HepG2 (cell line): ENCODE data around the gene NT5DC1. TPM values are rescaled to one million over a fixed set of nuclear protein-coding genes. Genes with fewer than 3 reads are reported as not detected.

ENCODE experiments used
- ATAC-seq: fragments of 200-7000 bp; cut with Tn5 transposase; 3 replicates; pipeline ENCODE4 v1.9.1; 2020; ENCODE audit warnings: mild to moderate bottlenecking, moderate library complexity
- BruUV-seq: library from RNA; stranded (reverse); fragments of 400-500 nt; replicated peaks from 2 replicates; lab custom pipeline; 2021; lab: Mats Ljungman, UMichigan
- CTCF ChIA-PET: fragments of 300-600 bp; formaldehyde crosslinking; extraction: SDS; loops from one replicate; lab custom pipeline; 2021; ENCODE audit warnings: low total read pairs, inconsistent platforms, low intra/inter-chr PET ratio; lab: Yijun Ruan, JAX
- POLR2A ChIA-PET: fragments of 350-600 bp; sonication (Branson Sonifier 250); formaldehyde crosslinking; loops from one replicate; lab custom pipeline; 2020; ENCODE audit warnings: antibody characterized with exemption, inconsistent platforms; lab: Yijun Ruan, JAX
- DNase-seq: peaks from one replicate; pipeline ENCODE4 v3.0.0-alpha.2; 2015; ENCODE audit warnings: low spot score
- FAIRE-seq: peaks from 3 replicates; lab custom pipeline; 2011; peaks lifted over from hg19 to GRCh38; lab: Jason Lieb, UNC
- H2AFZ ChIP-seq: one replicate; pipeline ENCODE4 v1.6.1; 2011; ENCODE audit warnings: low read length, inconsistent platforms
- H3K27ac ChIP-seq: fragments of 300-600 bp; 3 replicates; pipeline ENCODE4 v1.8.0; 2011; ENCODE audit warnings: mixed run types, mild to moderate bottlenecking, mixed read lengths, low read length, inconsistent platforms; ENCODE audit not compliant: insufficient read depth; ENCODE audit errors: extremely low read length
- H3K27me3 ChIP-seq, 2 experiments: fragments of 200-600 bp in 1 of 2; 2 replicates in 1 of 2; 3 replicates in 1 of 2; pipeline versions ENCODE4 v1.6.0 to v1.8.0; 2011; ENCODE audit warnings: low read length in 2 of 2, mild to moderate bottlenecking in 2 of 2, moderate library complexity in 2 of 2, inconsistent platforms in 1 of 2; ENCODE audit not compliant: insufficient read depth in 2 of 2, control insufficient read depth in 1 of 2
- H3K36me3 ChIP-seq, 2 experiments: fragments of 200-600 bp in 1 of 2; replicated peaks in 1 of 2; 2 replicates in 1 of 2; 3 replicates in 1 of 2; pipeline versions ENCODE4 v1.5.1 to v1.8.0; 2011; ENCODE audit warnings: low read length in 2 of 2, inconsistent platforms in 1 of 2; ENCODE audit not compliant: insufficient read depth in 2 of 2, control insufficient read depth in 1 of 2
- H3K4me1 ChIP-seq: 2 replicates; pipeline ENCODE4 v1.5.1; 2012; ENCODE audit warnings: low read length, inconsistent platforms; ENCODE audit not compliant: insufficient read depth
- H3K4me2 ChIP-seq: 2 replicates; pipeline ENCODE4 v1.6.0; 2011; ENCODE audit warnings: low read depth, low read length, inconsistent platforms
- H3K4me3 ChIP-seq, 3 experiments: fragments of 200-600 bp in 1 of 3; sonication (generic), shearing (Covaris generic) in 1 of 3; replicated peaks in 1 of 3; 2 replicates each; pipeline ENCODE4 v1.5.1; 2011 to 2016; ENCODE audit warnings: low read length in 3 of 3, inconsistent platforms in 2 of 3, low read depth in 2 of 3, mild to moderate bottlenecking in 2 of 3, control low read depth in 1 of 3, mixed read lengths in 1 of 3; ENCODE audit not compliant: insufficient read depth in 1 of 3
- H3K79me2 ChIP-seq: one replicate; pipeline ENCODE4 v1.6.1; 2011; ENCODE audit warnings: low read length, inconsistent platforms; ENCODE audit not compliant: insufficient read depth
- H3K9ac ChIP-seq: 2 replicates; pipeline ENCODE4 v1.6.0; 2011; ENCODE audit warnings: mild to moderate bottlenecking, low read depth, low read length, inconsistent platforms; ENCODE audit not compliant: insufficient read depth
- H3K9me3 ChIP-seq: 2 replicates; pipeline ENCODE4 v1.5.1; 2012; ENCODE audit warnings: mild to moderate bottlenecking, low read length
- H4K20me1 ChIP-seq: 2 replicates; pipeline ENCODE4 v1.6.0; 2011; ENCODE audit warnings: inconsistent platforms, mild to moderate bottlenecking, low read length, moderate library complexity; ENCODE audit not compliant: insufficient read depth
- DNMT3B ChIP-seq: conservative IDR thresholded peaks from 2 replicates; pipeline ENCODE4 v1.6.1; 2016; ENCODE audit warnings: missing biosample characterization, control low read depth
- FOXP1 ChIP-seq, 2 experiments: fragments of 450-650 bp in 1 of 2; IDR thresholded peaks; 2 replicates each; pipeline ENCODE4 v1.6.1; 2017 to 2018; ENCODE audit warnings: antibody characterized with exemption in 1 of 2
- HMG20A ChIP-seq: IDR thresholded peaks from 2 replicates; pipeline ENCODE4 v1.6.1; 2016; ENCODE audit warnings: borderline replicate concordance
- MIXL1 ChIP-seq: IDR thresholded peaks from 2 replicates; pipeline ENCODE4 v1.6.1; 2016
- MTF2 ChIP-seq: sonication (generic); formaldehyde crosslinking; IDR thresholded peaks from 2 replicates; pipeline ENCODE4 v1.5.0; 2020; ENCODE audit warnings: missing genetic modification reagents, borderline replicate concordance
- RNF2 ChIP-seq: fragments of 450-650 bp; conservative IDR thresholded peaks from 2 replicates; pipeline ENCODE4 v1.6.1; 2016; ENCODE audit warnings: low read depth
- SMARCE1 ChIP-seq: fragments of 450-650 bp; IDR thresholded peaks from 2 replicates; pipeline ENCODE4 v1.6.1; 2017; ENCODE audit warnings: borderline replicate concordance
- ZBTB34 ChIP-seq: sonication (generic); formaldehyde crosslinking; IDR thresholded peaks from 2 replicates; pipeline ENCODE4 v1.8.0; 2022; ENCODE audit warnings: mild to moderate bottlenecking, missing genetic modification reagents
- ZNF350 ChIP-seq: sonication (generic); formaldehyde crosslinking; IDR thresholded peaks from 2 replicates; pipeline ENCODE4 v1.4.0; 2020; ENCODE audit warnings: mild to moderate bottlenecking, low read depth, missing genetic modification reagents, borderline replicate concordance
- ZNF761 ChIP-seq: sonication (generic); formaldehyde crosslinking; conservative IDR thresholded peaks from 2 replicates; pipeline ENCODE4 v1.4.0; 2020; ENCODE audit warnings: mild to moderate bottlenecking, missing genetic modification reagents
- in situ Hi-C: cut with HindIII; loops from 2 replicates; pipeline ENCODE4 v1.10.0; 2017; ENCODE audit warnings: low pct_unique_long_range_greater_than_20kb; ENCODE audit not compliant: extremely low pct_ligation_motif_present
- intact Hi-C: fragments of 100-400 bp; cut with micrococcal nuclease; formaldehyde crosslinking; loops from one replicate; pipeline ENCODE4 v1.10.0; 2022; ENCODE audit not compliant: unreplicated experiment
- polyA plus RNA-seq, 8 experiments: library from polyadenylated mRNA; depleted of rRNA in 3 of 8; stranded (reverse) in 7 of 8; unstranded in 1 of 8; fragments of >200 nt; fragmentation: Illumina TruSeq in 4 of 8; extraction: Trizol in 4 of 8; gene quantifications; 2 replicates each; pipeline versions ENCODE4 v1.2.1 to v1.2.3, GENCODE V29; 2011 to 2016; ENCODE audit warnings: low read depth in 4 of 8, missing spikeins in 1 of 8, mixed read lengths in 1 of 8; ENCODE audit not compliant: insufficient read depth in 1 of 8
- total RNA-seq, 5 experiments: library from RNA; depleted of rRNA; stranded (reverse); fragments of >200 nt; fragmentation: Illumina TruSeq; extraction: Trizol; gene quantifications; 2 replicates each; pipeline ENCODE4 v1.2.3, GENCODE V29; 2016; ENCODE audit warnings: low read depth in 1 of 5
- TF ChIP-seq, protein P1 (sequence below): IDR thresholded peaks from 2 replicates; pipeline ENCODE4 v1.6.1; 2012; ENCODE audit warnings: low read depth, low read length, improper control_type of control experiment
- TF ChIP-seq, protein P2 (sequence below): IDR thresholded peaks from 2 replicates; pipeline ENCODE4 v1.6.1; 2016; ENCODE audit warnings: low read depth
- TF ChIP-seq, protein P3 (sequence below): sonication (generic); formaldehyde crosslinking; conservative IDR thresholded peaks from 2 replicates; pipeline ENCODE4 v1.4.0; 2020; ENCODE audit warnings: mild to moderate bottlenecking, missing genetic modification reagents, moderate library complexity
- TF ChIP-seq, protein P4 (sequence below): sonication (generic); formaldehyde crosslinking; IDR thresholded peaks from 2 replicates; pipeline ENCODE4 v1.5.1; 2020; ENCODE audit warnings: mild to moderate bottlenecking, moderate library complexity, missing genetic modification reagents

Gene NT5DC1
- total and polyA plus RNA-seq, 2 of the 13 experiments (the other 11 are each of a cell fraction or from before 2014, with no cell fraction given) = 27.0 to 56.1 TPM

- peak; percentile 83 for DNase-seq
- Histone ChIP-seq H3K9ac (no peak overlapping the region; the same call in 1 of the 2 replicates), H3K4me3 (peak overlapping the region in 1 of 3 experiments; percentile 15; a peak in 1 of 6 replicates), H3K79me2 (peaks cover 1% of the 10 kb centered on the region), H3K36me3 (peaks cover 0 to 2% of the 10 kb centered on the region in 2 experiments; a peak in 1 of 5 replicates), H3K27ac (peak overlapping the region; percentile 54), H3K4me1 (peaks cover 50% of the 10 kb centered on the region), H3K4me2 (peak overlapping the region; percentile 45), H3K27me3 (no peaks in the 10 kb centered on the region), H4K20me1 (no peaks in the 10 kb centered on the region), H3K9me3 (no peaks in the 10 kb centered on the region), H2AFZ (no peak overlapping the region)
- POLR2A ChIA-PET = interaction anchor here (1.0 to 1.5 kb wide), 2 partner anchors 31 to 33 kb away, joined by 3 to 4 read pairs; partner anchors contain the start of gene TSPYL1
- intact Hi-C loops (loop anchor here (2.0 kb wide), 1 partner anchor 28 kb away; no protein-coding TSS in a partner anchor), in situ Hi-C loops (no loop called here)
- CTCF ChIA-PET = no interaction called here
- BruUV-seq = no TSS peak
- peak; percentile 40 for FAIRE-seq
- ATAC-seq = peak; percentile 94
- TF ChIP-seq HMG20A (CRISPR knock-in tag) (peak; percentile 59; the same call in 1 of the 2 replicates), MIXL1 (CRISPR knock-in tag) (peak; percentile 35; the same call in 1 of the 2 replicates), SMARCE1 (no peak), ZNF350 (CRISPR knock-in tag) (no peak), DNMT3B (CRISPR knock-in tag) (peak; percentile 60; the same call in 1 of the 2 replicates), ZBTB34 (CRISPR knock-in tag) (peak; percentile 52; the same call in 1 of the 2 replicates), FOXP1 (IDR thresholded peaks at IDR 0.05) (no peak), FOXP1 (CRISPR knock-in tag; IDR thresholded peaks at IDR 0.05) (peak; percentile 42; the same call in 1 of the 2 replicates), MTF2 (no peak), RNF2 (no peak), ZNF761 (no peak)
- TF ChIP-seq, protein P1, sequence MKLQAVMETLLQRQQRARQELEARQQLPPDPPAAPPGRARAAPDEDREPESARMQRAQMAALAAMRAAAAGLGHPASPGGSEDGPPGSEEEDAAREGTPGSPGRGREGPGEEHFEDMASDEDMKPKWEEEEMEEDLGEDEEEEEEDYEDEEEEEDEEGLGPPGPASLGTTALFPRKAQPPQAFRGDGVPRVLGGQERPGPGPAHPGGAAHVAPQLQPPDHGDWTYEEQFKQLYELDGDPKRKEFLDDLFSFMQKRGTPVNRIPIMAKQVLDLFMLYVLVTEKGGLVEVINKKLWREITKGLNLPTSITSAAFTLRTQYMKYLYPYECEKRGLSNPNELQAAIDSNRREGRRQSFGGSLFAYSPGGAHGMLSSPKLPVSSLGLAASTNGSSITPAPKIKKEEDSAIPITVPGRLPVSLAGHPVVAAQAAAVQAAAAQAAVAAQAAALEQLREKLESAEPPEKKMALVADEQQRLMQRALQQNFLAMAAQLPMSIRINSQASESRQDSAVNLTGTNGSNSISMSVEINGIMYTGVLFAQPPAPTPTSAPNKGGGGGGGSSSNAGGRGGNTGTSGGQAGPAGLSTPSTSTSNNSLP = peak; percentile 70; the same call in 1 of the 2 replicates
- TF ChIP-seq, protein P2, sequence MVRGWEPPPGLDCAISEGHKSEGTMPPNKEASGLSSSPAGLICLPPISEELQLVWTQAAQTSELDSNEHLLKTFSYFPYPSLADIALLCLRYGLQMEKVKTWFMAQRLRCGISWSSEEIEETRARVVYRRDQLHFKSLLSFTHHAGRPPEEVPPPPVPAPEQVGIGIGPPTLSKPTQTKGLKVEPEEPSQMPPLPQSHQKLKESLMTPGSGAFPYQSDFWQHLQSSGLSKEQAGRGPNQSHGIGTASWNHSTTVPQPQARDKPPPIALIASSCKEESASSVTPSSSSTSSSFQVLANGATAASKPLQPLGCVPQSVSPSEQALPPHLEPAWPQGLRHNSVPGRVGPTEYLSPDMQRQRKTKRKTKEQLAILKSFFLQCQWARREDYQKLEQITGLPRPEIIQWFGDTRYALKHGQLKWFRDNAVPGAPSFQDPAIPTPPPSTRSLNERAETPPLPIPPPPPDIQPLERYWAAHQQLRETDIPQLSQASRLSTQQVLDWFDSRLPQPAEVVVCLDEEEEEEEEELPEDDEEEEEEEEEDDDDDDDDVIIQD (CRISPR knock-in tag) = 0 out of 2 replicates have a peak, but pooled peaks have one; percentile 65
- TF ChIP-seq, protein P3, sequence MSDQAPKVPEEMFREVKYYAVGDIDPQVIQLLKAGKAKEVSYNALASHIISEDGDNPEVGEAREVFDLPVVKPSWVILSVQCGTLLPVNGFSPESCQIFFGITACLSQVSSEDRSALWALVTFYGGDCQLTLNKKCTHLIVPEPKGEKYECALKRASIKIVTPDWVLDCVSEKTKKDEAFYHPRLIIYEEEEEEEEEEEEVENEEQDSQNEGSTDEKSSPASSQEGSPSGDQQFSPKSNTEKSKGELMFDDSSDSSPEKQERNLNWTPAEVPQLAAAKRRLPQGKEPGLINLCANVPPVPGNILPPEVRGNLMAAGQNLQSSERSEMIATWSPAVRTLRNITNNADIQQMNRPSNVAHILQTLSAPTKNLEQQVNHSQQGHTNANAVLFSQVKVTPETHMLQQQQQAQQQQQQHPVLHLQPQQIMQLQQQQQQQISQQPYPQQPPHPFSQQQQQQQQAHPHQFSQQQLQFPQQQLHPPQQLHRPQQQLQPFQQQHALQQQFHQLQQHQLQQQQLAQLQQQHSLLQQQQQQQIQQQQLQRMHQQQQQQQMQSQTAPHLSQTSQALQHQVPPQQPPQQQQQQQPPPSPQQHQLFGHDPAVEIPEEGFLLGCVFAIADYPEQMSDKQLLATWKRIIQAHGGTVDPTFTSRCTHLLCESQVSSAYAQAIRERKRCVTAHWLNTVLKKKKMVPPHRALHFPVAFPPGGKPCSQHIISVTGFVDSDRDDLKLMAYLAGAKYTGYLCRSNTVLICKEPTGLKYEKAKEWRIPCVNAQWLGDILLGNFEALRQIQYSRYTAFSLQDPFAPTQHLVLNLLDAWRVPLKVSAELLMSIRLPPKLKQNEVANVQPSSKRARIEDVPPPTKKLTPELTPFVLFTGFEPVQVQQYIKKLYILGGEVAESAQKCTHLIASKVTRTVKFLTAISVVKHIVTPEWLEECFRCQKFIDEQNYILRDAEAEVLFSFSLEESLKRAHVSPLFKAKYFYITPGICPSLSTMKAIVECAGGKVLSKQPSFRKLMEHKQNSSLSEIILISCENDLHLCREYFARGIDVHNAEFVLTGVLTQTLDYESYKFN = peak; percentile 75
- TF ChIP-seq, protein P4, sequence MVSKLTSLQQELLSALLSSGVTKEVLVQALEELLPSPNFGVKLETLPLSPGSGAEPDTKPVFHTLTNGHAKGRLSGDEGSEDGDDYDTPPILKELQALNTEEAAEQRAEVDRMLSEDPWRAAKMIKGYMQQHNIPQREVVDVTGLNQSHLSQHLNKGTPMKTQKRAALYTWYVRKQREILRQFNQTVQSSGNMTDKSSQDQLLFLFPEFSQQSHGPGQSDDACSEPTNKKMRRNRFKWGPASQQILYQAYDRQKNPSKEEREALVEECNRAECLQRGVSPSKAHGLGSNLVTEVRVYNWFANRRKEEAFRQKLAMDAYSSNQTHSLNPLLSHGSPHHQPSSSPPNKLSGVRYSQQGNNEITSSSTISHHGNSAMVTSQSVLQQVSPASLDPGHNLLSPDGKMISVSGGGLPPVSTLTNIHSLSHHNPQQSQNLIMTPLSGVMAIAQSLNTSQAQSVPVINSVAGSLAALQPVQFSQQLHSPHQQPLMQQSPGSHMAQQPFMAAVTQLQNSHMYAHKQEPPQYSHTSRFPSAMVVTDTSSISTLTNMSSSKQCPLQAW = peak; percentile 33; the same call in 1 of the 2 replicates
These were observed 146.6 kb downstream of the NT5DC1 start for GRCh38 chr6:116247285-116247684.
